ENCODE results near the gene MACROH2A2.

Gene MACROH2A2

GRCh38 chr10:70131560-70131937 is 78.9 kb downstream of the MACROH2A2 start:
- no peak for DNase-seq (ENCODE audit: extremely low spot score)
- TF ChIP-seq TARDBP (IDR thresholded peaks at IDR 0.05), result no peak
- no peak for TF ChIP-seq PKNOX1 (IDR thresholded peaks at IDR 0.05)
- TF ChIP-seq LEF1 (IDR thresholded peaks at IDR 0.05; ENCODE audit: borderline replicate concordance), result no peak
- no peak for TF ChIP-seq CTBP1 (IDR thresholded peaks at IDR 0.05; ENCODE audit: borderline replicate concordance)
- ChIA-PET POLR2A (no interaction called here), CTCF (no interaction called here)

DNA sequence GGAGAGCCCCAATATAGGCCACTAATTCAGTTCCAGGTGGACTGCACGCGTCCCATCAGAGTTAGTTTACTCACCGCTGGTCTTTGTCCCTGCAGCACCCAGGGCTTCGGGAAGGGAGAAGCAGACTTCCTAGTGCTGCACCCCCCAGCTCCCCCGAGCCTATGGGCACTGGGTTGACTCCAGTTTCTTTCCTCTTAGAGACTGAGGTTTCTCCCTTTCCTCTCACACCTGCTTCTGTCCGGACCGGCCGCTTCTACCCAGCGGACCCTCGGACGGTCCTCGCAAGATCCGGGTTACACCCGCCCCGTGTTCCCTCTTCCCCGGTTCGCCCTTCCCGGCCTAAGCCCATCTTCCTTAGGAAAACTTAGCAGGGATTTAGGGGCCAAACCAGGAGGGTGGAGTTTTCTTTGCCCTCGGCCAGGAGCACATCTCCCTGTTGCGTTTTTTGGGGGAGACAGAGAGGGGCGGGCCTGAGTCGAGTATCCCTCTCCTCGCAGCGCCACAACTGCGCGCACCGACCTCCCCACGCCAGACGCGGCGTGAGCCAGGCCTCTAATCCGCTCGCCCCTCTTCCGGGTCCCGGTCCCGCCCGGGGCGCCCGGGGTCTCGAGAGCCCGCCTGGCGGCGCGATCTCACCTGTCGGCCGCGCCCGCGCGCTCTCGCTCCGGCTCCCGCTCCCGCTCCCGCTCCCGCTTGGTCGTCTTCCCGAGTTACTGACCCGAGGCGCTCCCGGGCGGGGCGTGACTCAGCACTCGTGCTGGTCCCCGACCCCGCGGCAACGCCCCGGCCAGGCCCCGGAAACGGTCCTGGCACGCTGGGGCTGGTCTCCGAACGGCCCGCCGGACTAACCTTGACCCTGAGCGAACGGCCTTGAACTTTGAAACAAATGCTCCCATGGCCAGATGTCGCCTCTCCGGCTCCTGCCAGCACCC is 79.7 kb downstream of the MACROH2A2 start, which contains the start of gene AIFM2:
Gene AIFM2 (minus strand): TSS at position 728 of the 932 bp plus-strand sequence. CDS start 8,741 bp downstream, outside the sequence.
- peak; percentile 58 for DNase-seq (ENCODE audit: extremely low spot score)
- POLR2A ChIA-PET, result no interaction called here
- TF ChIP-seq SP1 (IDR thresholded peaks at IDR 0.05) (no peak), TARDBP (IDR thresholded peaks at IDR 0.05) (no peak), CTBP1 (IDR thresholded peaks at IDR 0.05; ENCODE audit: borderline replicate concordance) (no peak), ELF4 (IDR thresholded peaks at IDR 0.05) (no peak)
- CTCF ChIA-PET, result no interaction called here

GRCh38 chr10:70135046-70135445 is 82.4 kb downstream of the MACROH2A2 start:
- ChIA-PET CTCF (interaction anchor here (1.5 kb wide), 1 partner anchor 11 kb away, joined by 4 read pairs; the partner anchor contains the start of gene TYSND1), POLR2A (interaction anchor here (1.0 to 1.9 kb wide), 3 partner anchors 10 to 12 kb away, joined by 4 to 10 read pairs (median 7); partner anchors contain the start of gene TYSND1)
- TF ChIP-seq ELF4 (IDR thresholded peaks at IDR 0.05) (no peak), L3MBTL2 (conservative IDR thresholded peaks at IDR 0.05) (no peak), FOXA1 (IDR thresholded peaks at IDR 0.05) (no peak), CTBP1 (IDR thresholded peaks at IDR 0.05; ENCODE audit: borderline replicate concordance) (no peak), HDGF (IDR thresholded peaks at IDR 0.05; ENCODE audit: borderline replicate concordance) (no peak), ZNF384 (IDR thresholded peaks at IDR 0.05) (no peak), SUZ12 (IDR thresholded peaks at IDR 0.05) (no peak)
- DNase-seq (ENCODE audit: extremely low spot score), result no peak

GRCh38 chr10:70135684-70136083 is 83.0 kb downstream of the MACROH2A2 start:
- TF ChIP-seq LEF1 (IDR thresholded peaks at IDR 0.05; ENCODE audit: borderline replicate concordance) (no peak), ARNT (IDR thresholded peaks at IDR 0.05) (no peak), ZNF384 (IDR thresholded peaks at IDR 0.05) (no peak), ELF4 (IDR thresholded peaks at IDR 0.05) (no peak), TARDBP (IDR thresholded peaks at IDR 0.05) (no peak), SP1 (IDR thresholded peaks at IDR 0.05) (no peak), CTBP1 (IDR thresholded peaks at IDR 0.05; ENCODE audit: borderline replicate concordance) (no peak), PKNOX1 (IDR thresholded peaks at IDR 0.05) (no peak), HDGF (IDR thresholded peaks at IDR 0.05; ENCODE audit: borderline replicate concordance) (no peak), L3MBTL2 (conservative IDR thresholded peaks at IDR 0.05) (no peak), FOXA1 (IDR thresholded peaks at IDR 0.05) (no peak), FOXK2 (IDR thresholded peaks at IDR 0.05) (no peak), BHLHE40 (IDR thresholded peaks at IDR 0.05; ENCODE audit: borderline replicate concordance) (no peak), SUZ12 (IDR thresholded peaks at IDR 0.05) (no peak), NFRKB (IDR thresholded peaks at IDR 0.05) (no peak), FOXM1 (IDR thresholded peaks at IDR 0.05; ENCODE audit: borderline replicate concordance) (no peak)
- DNase-seq (ENCODE audit: extremely low spot score), result no peak
- ChIA-PET POLR2A (interaction anchor here (1.7 to 1.9 kb wide), 2 partner anchors 10 to 11 kb away, joined by 7 to 10 read pairs; partner anchors contain the start of gene TYSND1), CTCF (interaction anchor here (1.1 to 1.3 kb wide), 2 partner anchors 10 to 20 kb away, joined by 4 to 7 read pairs; partner anchors contain the start of gene TYSND1)

- no peak for TF ChIP-seq SP1 (IDR thresholded peaks at IDR 0.05)
- CTCF ChIA-PET, result interaction anchor here (0.6 to 1.3 kb wide), 2 partner anchors 14 to 21 kb away, joined by 3 to 4 read pairs; no protein-coding TSS in a partner anchor
- DNase-seq (ENCODE audit: extremely low spot score), result no peak
- POLR2A ChIA-PET, result interaction anchor here (1.2 to 1.9 kb wide), 2 partner anchors 9 kb away, joined by 5 to 10 read pairs; partner anchors contain the start of gene TYSND1
Measured at GRCh38 chr10:70137135-70137534, 84.5 kb downstream of the MACROH2A2 start.

DNA sequence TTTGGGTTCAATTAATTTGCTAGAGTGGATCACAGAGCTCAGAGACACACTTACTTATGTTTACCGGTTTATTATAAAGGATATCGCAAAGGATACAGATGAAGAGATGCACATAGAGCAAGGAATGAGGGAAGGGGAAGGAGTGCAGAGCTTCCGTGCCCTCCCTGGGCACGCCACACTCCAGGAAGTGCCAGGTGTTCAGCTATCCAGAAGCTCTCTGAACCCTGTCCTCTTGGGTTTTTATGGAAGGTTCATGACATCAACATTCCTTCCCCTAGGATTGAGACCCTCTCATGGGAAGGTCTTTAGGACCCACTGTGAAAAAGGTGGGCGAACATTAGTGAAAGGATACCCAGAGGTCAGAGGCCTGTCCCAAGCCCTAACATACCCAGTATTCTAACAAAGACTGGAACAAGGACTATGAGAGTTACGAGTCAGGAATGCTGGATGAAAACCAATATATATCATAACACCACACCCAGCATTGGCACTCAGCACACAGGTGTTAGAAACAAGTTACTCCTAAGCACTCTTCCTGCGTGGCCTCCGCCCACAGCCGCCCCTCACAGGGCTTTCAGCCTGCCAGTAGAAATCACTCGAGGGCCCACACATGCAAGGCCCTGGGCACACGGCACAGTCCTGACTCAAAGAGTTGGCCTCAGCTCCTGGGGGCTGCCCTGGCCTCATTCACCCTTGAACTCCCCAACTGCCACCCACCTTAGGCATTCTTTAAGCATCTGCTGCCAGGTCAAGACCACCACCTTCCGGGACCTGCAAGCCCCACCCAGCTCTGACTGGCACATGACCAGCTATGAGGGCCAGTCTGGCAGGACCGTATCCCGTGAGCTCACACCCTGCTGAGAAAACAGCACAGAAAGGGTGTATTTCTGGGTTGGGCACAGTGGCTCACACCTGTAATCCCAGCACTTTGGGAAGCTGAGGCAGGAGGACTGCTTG is 85.6 kb downstream of the MACROH2A2 start:
- TF ChIP-seq ZNF384 (IDR thresholded peaks at IDR 0.05) (no peak), NFRKB (IDR thresholded peaks at IDR 0.05) (no peak), SUZ12 (IDR thresholded peaks at IDR 0.05) (no peak), LEF1 (IDR thresholded peaks at IDR 0.05; ENCODE audit: borderline replicate concordance) (no peak), HDGF (IDR thresholded peaks at IDR 0.05; ENCODE audit: borderline replicate concordance) (no peak), SP1 (IDR thresholded peaks at IDR 0.05) (no peak), L3MBTL2 (conservative IDR thresholded peaks at IDR 0.05) (no peak), ARNT (IDR thresholded peaks at IDR 0.05) (no peak), FOXM1 (IDR thresholded peaks at IDR 0.05; ENCODE audit: borderline replicate concordance) (no peak), TARDBP (IDR thresholded peaks at IDR 0.05) (no peak), BHLHE40 (IDR thresholded peaks at IDR 0.05; ENCODE audit: borderline replicate concordance) (no peak)
- ChIA-PET CTCF (interaction anchor here (0.8 kb wide), 1 partner anchor 8 kb away, joined by 3 read pairs; the partner anchor contains the start of gene TYSND1), POLR2A (interaction anchor here (1.2 kb wide), 1 partner anchor 8 kb away, joined by 5 read pairs; the partner anchor contains the start of gene TYSND1)
- no peak for DNase-seq (ENCODE audit: extremely low spot score)

Measured in HEK293T (cell line).